KOPT-K1 (cell line): ENCODE measurements around the gene ODC1.

Experiments
- H3K27ac ChIP-seq: fragments of 200-600 bp; sonication (generic); 2 replicates; pipeline ENCODE4 v1.5.1; 2016; ENCODE audit warnings: antibody characterized with exemption, mild to moderate bottlenecking, low read depth, low read length; ENCODE audit not compliant: poor library complexity, severe bottlenecking
- H3K36me3 ChIP-seq: fragments of 200-600 bp; sonication (generic); 2 replicates; pipeline ENCODE4 v1.5.1; 2017; ENCODE audit warnings: antibody characterized with exemption, mild to moderate bottlenecking, low read length, moderate library complexity; ENCODE audit not compliant: insufficient read depth
- H3K9me3 ChIP-seq: fragments of 200-600 bp; sonication (generic); 2 replicates; pipeline ENCODE4 v1.5.1; 2017; ENCODE audit warnings: antibody characterized with exemption, low read length, mild to moderate bottlenecking; ENCODE audit not compliant: insufficient read depth, poor library complexity, severe bottlenecking

ODC1 gene

DNA sequence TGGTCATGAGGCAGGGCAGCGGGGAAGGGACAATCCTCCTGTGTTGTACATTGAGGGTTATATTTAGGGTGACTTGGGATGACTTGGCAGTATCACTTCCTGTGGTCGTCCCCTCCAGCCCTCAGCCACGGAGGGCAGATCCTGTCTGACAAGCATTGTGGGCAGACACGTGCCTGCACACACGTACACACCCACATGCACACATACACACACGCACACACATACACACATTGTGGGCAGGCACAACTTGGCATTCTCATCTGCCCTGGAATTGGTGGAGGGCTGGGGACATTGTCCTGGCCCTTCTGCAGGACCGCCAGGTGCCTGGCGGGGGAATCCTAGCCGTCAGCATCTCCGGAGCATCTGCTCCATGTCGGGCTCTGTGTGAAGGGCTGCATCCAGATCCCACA, 47.6 kb downstream of the ODC1 start:
- Histone ChIP-seq H3K9me3 (no peaks in the 10 kb centered on the region), H3K27ac (no peak overlapping the region), H3K36me3 (no peaks in the 10 kb centered on the region)

DNA sequence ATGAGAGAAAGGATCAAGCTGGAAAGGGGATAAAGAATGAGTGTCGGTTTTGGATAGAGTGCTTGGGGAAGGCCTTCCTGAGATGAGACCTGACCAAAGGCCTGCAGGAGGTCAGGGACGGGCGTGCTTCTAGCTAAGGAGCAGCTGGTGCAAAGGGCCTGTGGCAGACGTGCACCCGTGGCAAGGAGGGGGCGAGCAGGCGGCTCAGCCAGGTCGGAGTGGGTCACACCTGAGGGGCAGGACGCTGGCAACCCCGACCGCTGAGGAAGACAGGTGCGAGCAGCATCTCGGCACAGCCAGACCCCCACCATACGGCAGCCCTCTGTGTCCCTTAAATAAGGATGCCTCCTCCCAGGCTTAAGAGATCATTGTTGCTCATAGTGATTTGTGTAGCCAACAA, 48.1 kb downstream of the ODC1 start:
- Histone ChIP-seq H3K36me3 (no peaks in the 10 kb centered on the region), H3K9me3 (no peaks in the 10 kb centered on the region), H3K27ac (no peak overlapping the region)

DNA sequence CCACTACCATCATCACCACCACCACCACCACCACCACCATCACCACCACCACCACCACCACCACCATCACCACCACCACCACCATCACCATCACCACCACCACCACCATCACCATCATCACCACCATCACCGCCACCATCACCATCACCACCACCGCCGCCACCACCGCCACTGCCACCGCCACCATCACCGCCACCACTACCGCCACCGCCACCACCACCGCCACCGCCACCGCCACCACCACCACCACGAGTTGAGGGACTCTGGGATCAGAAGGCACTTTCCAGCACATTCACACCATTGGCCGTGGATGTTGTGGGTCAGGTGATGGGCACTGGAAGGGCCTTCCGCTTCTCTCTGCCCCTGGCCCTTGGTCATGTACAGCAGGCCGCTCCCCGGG, 48.8 kb downstream of the ODC1 start:
- Histone ChIP-seq H3K9me3 (no peaks in the 10 kb centered on the region), H3K27ac (no peak overlapping the region), H3K36me3 (no peaks in the 10 kb centered on the region)

DNA sequence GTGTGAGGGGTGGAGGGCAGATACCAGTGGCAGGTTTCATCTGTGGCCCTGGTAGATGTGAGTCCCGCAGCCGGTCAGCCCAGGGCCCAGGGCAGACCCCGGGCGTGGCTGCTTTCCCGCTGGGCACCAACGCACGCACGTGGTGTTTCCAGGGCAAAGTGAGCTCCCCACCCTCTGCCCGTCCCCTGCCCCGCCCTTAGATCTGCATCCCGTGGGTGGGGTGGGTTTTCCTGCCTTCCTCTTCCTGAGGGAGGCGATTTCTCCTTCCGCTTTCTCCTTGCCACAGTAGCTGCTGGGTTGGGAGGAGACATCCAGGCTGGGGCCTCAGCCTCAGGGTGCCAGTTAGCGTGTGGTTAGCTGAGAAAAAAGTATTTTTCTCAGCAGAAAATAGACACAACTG, 49.6 kb downstream of the ODC1 start:
- Histone ChIP-seq H3K27ac (no peak overlapping the region), H3K9me3 (no peaks in the 10 kb centered on the region), H3K36me3 (no peaks in the 10 kb centered on the region)

DNA sequence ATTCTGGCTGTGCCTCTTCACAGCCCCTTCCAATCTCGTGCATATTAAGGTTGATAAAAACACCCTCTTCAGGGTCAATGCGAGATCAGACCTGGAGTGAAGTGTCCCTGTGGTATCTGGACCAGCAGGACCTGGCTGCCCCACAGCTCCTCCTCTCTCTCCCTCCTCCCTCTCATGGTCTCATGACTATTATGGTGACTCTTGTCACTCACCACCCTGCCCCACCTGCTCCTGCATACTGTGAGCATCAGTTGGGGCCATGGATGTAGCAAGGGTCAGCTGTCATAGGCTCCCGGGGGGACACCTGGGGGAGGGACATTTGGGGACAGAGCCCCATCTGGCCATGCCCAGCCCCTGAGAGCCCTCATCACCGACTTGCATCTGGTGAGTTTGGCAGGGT, 50.2 kb downstream of the ODC1 start:
- no peaks in the 10 kb centered on the region for H3K9me3 ChIP-seq
- H3K36me3 ChIP-seq, result no peaks in the 10 kb centered on the region
- H3K27ac ChIP-seq, result no peak overlapping the region

DNA sequence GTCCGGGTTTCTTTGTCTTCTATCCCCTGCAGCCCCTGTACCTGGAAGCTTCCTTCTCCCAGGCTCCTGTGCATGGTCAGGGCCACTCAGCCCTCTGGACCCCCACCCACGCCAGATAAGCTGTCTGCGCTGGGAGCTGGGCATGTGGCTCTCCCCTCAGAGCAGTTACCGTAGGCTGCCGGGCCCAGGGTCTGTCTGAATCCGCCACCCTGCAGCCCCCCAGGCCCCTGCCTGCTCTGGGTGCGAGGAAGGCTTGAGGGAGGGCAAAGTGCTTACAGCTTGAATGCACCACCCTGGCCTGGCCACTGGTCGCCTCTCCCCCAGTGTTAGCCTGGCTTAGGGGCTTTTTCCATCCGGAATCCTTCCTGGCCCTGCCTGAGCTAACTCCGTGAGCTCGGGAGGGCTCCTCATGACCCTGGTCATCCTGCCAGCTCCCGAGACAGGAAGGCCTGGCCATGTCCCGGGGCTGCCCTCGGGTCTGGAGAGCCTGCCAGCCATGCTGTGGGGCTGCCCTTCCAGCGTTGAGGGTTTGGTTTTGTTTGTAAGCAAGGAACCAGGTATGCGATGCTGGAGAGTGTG, 50.7 kb downstream of the ODC1 start:
- Histone ChIP-seq H3K9me3 (no peaks in the 10 kb centered on the region), H3K36me3 (no peaks in the 10 kb centered on the region), H3K27ac (no peak overlapping the region)

DNA sequence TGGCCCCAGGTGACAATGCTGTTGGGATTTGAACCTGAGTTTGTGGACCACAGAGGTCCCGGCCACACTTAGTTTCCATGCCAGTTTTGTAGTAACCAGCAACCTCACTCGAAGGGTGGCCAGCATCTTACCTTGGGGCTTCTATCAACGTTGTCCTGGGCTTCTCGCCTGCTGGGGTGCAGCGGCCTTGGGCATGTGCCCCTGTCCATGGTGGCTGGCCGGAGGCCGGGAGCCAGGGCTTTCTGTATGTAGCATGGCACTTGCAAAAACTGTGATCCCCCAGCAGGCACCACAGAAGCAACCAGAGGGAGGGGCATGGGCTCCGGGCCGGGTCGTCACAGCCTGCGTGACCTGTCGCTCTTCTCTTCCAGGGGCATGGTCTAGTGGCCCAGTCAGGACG, 51.7 kb downstream of the ODC1 start:
- Histone ChIP-seq H3K27ac (no peak overlapping the region), H3K9me3 (no peaks in the 10 kb centered on the region), H3K36me3 (no peaks in the 10 kb centered on the region)

DNA sequence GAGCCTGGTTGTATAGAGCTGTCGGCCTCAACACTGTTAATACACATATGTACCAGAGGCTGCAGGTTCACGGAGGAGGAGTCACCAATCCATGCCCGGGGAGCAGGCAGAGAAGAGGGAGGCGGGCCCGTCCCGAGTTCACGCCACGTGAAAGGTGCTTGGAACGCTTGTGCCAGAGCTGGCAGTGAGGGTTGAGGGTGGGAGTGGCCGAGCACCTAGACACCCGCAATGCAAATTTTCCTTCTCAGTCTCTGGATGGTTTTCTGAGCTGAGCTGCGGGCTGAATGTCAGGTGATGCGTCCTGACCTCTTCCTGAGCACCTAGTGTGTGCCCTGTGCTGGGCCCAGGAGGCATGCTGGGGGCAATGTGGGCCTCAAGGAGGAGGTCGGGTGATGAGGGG, 52.2 kb downstream of the ODC1 start:
- no peaks in the 10 kb centered on the region for H3K36me3 ChIP-seq
- H3K27ac ChIP-seq, result no peak overlapping the region
- H3K9me3 ChIP-seq, result no peaks in the 10 kb centered on the region

DNA sequence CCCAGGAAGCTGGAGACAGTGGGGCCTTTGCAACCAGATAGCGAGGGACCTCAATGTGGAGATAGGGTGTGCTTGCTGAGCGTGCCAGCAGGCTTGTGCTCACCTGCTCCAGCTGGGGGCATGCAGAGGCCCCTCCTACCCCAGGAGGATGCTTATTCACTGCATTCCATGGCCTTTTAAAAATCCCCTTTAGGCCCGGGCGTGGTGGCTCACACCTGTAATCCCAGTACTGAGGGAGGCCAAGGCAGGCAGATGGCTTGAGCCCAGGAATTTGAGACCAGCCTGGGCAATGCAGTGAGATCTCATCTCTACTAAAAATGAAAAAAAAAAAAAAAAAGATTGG, 54.5 kb downstream of the ODC1 start:
- H3K36me3 ChIP-seq, result no peaks in the 10 kb centered on the region
- no peaks in the 10 kb centered on the region for H3K9me3 ChIP-seq
- H3K27ac ChIP-seq, result no peak overlapping the region

DNA sequence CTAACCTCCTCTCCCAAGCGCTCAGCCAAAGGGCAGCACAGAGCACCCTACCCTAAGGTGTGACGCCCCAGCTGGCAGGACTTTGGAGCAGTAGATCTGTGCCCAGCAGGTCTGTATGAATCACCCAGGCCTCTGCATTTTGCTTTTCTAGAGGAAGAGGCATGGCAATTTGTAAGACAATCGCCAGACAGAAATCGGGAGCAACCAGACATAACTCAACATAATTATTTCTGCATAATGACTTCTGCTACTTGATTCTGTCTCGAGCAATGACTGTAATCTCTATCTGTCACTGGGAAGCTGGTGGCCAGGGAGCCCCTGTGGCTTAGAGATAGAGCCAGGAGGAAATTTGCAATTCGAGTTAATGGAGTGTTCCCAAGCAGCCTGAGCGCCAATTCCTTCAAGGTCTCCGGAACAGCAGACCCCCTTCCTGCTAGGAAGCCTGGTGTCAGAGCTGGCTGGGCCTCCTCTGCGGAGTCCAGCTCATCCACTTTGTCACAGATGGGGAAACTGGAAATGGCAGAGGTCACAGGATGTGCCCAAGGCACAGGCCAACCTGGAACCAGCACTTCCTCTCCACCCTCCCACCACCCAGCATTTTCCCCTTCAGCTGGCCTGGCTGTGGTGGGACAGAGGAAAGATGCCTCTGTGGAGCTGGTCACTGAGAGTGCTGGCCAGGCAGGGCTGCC, 55.0 kb downstream of the ODC1 start:
- Histone ChIP-seq H3K36me3 (no peaks in the 10 kb centered on the region), H3K9me3 (no peaks in the 10 kb centered on the region), H3K27ac (no peak overlapping the region)

DNA sequence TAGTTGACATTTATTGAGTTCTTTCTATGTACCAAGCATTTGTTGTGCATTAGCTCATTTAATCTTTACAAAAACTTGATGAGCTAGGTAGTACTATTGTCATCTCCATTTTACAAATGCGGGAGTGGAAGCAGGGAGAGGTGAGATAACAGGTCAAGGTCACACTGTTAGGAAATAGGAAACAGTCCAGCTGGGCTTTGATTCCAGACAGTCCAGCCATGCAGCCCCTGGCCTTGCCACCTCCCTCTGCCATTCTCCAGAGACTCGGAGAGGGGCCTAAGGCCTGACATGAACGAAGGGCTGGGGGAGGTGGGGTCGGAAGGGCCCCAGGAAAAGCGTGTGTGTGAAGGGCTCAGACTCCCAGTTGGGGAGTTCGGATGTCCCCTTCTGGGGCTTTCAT, 55.6 kb downstream of the ODC1 start:
- no peaks in the 10 kb centered on the region for H3K36me3 ChIP-seq
- H3K27ac ChIP-seq, result no peak overlapping the region
- H3K9me3 ChIP-seq, result no peaks in the 10 kb centered on the region

DNA sequence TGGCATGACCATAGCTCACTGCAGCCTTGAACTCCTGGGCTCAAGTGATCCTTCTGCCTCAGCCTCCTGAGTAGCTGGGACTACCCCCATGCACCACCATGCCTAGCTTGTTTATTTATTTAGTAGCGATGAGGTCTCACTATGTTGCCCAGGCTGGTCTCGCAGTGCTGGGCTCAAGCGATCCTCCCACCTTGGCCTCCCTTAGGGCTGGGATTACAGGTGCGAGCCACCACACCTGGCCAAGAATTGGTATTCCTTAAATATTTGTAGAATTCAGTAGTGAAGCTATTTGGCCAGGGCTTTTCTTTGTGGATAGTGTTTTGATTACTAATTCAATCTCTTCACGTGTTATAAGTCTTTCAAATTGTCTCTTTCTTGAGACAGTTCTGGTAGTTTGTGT, 56.0 kb downstream of the ODC1 start:
- no peak overlapping the region for H3K27ac ChIP-seq
- H3K36me3 ChIP-seq, result no peaks in the 10 kb centered on the region

DNA sequence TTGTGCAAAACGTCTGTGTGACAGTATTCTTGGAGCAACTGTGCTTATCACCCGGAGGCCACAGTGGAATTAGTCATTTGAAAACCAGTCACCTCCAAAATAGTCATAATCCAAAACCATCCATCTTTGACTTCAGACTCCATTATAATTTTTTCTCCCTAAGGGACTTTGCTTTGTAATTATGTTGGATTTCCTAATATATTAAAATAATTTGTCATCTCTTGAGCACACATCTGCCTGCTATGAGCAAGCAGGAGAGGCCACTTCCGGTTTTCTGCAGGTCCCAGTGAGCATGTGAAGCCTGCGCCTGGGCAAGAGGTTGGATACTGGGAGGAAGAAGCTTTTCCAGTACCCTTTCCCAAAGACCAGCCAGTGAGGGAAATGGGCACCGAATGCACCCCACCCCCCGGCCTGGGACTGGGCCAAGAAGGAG, 57.7 kb downstream of the ODC1 start:
- no peaks in the 10 kb centered on the region for H3K9me3 ChIP-seq
- no peak overlapping the region for H3K27ac ChIP-seq
- H3K36me3 ChIP-seq, result no peaks in the 10 kb centered on the region

More for the DNA sequence above, 56.0 kb downstream of the ODC1 start:
- H3K9me3 ChIP-seq, result no peaks in the 10 kb centered on the region
